Measurements from ENCODE around the gene PLEKHN1.

- TF ChIP-seq CTCF (conservative IDR thresholded peaks at IDR 0.05 in 1 of 2, IDR thresholded peaks at IDR 0.05 in 1 of 2; ENCODE audit: extremely low read depth in 1 of 2, insufficient read depth in 1 of 2, low read depth in 1 of 2, low read length in 2 of 2) (no peak), EZH2 (IDR thresholded peaks at IDR 0.05; ENCODE audit: borderline replicate concordance, low read length) (peak; percentile 82)
These were observed 45.8 kb upstream of the PLEKHN1 start for GRCh38 chr1:920521-920920.

Data from mammary epithelial cell (primary cell).